SU-DHL-6 (cell line): ENCODE results near the gene IQSEC3.

Experiments used
- CTCF ChIP-seq: fragments of 200-600 bp; sonication (generic); IDR thresholded peaks from one replicate; pipeline ENCODE4 v1.5.1; 2017; ENCODE audit warnings: antibody characterized with exemption, mild to moderate bottlenecking, low read length, moderate library complexity; ENCODE audit not compliant: insufficient read depth, poor library complexity, severe bottlenecking
- EZH2phosphoT487 ChIP-seq: fragments of 200-600 bp; sonication (generic), shearing (Covaris generic); conservative IDR thresholded peaks from 2 replicates; pipeline ENCODE4 v1.6.1; 2018; ENCODE audit warnings: mild to moderate bottlenecking, antibody characterized with exemption, low read length, moderate library complexity, mixed read lengths

- TF ChIP-seq CTCF, result no peak
- TF ChIP-seq EZH2phosphoT487, result no peak
Observed at GRCh38 chr12:101969-102878, 35.7 kb downstream of the IQSEC3 start.
